GM21529 (cell line): ENCODE results near the gene INTS4.
"Not testable (repeated sequence)": the region's sequence is repeated elsewhere in the genome, so short reads cannot be mapped to it uniquely, and the experiment has no call there.

Experiments
- ATAC-seq: cut with Tn5 transposase; IDR thresholded peaks from one replicate; pipeline ENCODE4 v1.9.1; 2021; ENCODE audit not compliant: unreplicated experiment

Gene INTS4

GRCh38 chr11:77882396-77882795 lies 112.1 kb downstream of the INTS4 start:
- ATAC-seq: no peak

- ATAC-seq: no peak
These were observed 115.2 kb downstream of the INTS4 start for GRCh38 chr11:77879218-77879617.

- not testable (repeated sequence) for ATAC-seq
These were observed 116.2 kb downstream of the INTS4 start for GRCh38 chr11:77878247-77878646.

- no peak for ATAC-seq
These were observed 118.4 kb downstream of the INTS4 start for GRCh38 chr11:77876045-77876444.

- ATAC-seq: no peak
These were observed 120.3 kb downstream of the INTS4 start for GRCh38 chr11:77874206-77874605.

- no peak for ATAC-seq
These were observed 121.1 kb downstream of the INTS4 start for GRCh38 chr11:77873345-77873744.

GRCh38 chr11:77871855-77872254 lies 122.6 kb downstream of the INTS4 start:
- no peak for ATAC-seq

- ATAC-seq: no peak
These were observed 125.7 kb downstream of the INTS4 start for GRCh38 chr11:77868744-77869143.

- no peak for ATAC-seq
These were observed 128.1 kb downstream of the INTS4 start for GRCh38 chr11:77866336-77866735.

GRCh38 chr11:77865805-77866204 lies 128.7 kb downstream of the INTS4 start:
- ATAC-seq: no peak

GRCh38 chr11:77861444-77861843 lies 133.0 kb downstream of the INTS4 start:
- not testable (repeated sequence) for ATAC-seq

GRCh38 chr11:77857906-77858457 lies 136.5 kb downstream of the INTS4 start:
- not testable (repeated sequence) for ATAC-seq

- no peak for ATAC-seq
These were observed 139.6 kb downstream of the INTS4 start for GRCh38 chr11:77854838-77855237.

GRCh38 chr11:77851503-77851902 lies 143.0 kb downstream of the INTS4 start:
- ATAC-seq: no peak

- not testable (repeated sequence) for ATAC-seq
These were observed 150.8 kb downstream of the INTS4 start for GRCh38 chr11:77843700-77844099.

- ATAC-seq: no peak
These were observed 151.9 kb downstream of the INTS4 start for GRCh38 chr11:77842441-77843121.

GRCh38 chr11:77833302-77833701 lies 161.2 kb downstream of the INTS4 start:
- ATAC-seq: no peak

- ATAC-seq: no peak
These were observed 165.5 kb downstream of the INTS4 start for GRCh38 chr11:77828926-77829325.
